Measurements from ENCODE around the gene NES.
"Not testable (repeated sequence)": the region's sequence is repeated elsewhere in the genome, so short reads cannot be mapped to it uniquely, and the experiment has no call there.

The NES gene

GRCh38 chr1:156632355-156632754 is 44.9 kb downstream of the NES start:
- no peak for TF ChIP-seq CTCF (IDR thresholded peaks at IDR 0.05; ENCODE audit: borderline replicate concordance, extremely low read depth, low read length, poor library complexity, severe bottlenecking)
- no peak overlapping the region for H2AFZ ChIP-seq (ENCODE audit: low read depth, low read length)
- DNase-seq (no peak), ATAC-seq (ENCODE audit: insufficient read depth, low read depth) (no peak)
- no peak overlapping the region for H3K27ac ChIP-seq (ENCODE audit: low read length)
- H3K79me2 ChIP-seq (ENCODE audit: insufficient read depth, low read length), result no peaks in the 10 kb centered on the region
- no peak overlapping the region for H3K9ac ChIP-seq (ENCODE audit: low read depth, low read length)
- no peak overlapping the region for H3K4me2 ChIP-seq (ENCODE audit: insufficient read depth, low read length)
- no peaks in the 10 kb centered on the region for H4K20me1 ChIP-seq (ENCODE audit: insufficient read depth, low read length)
- H3K36me3 ChIP-seq (ENCODE audit: insufficient read depth, low read length), result no peaks in the 10 kb centered on the region
- H3K27me3 ChIP-seq (ENCODE audit: insufficient read depth, low read length, poor library complexity), result peaks cover 15% of the 10 kb centered on the region
- H3K4me1 ChIP-seq (ENCODE audit: insufficient read depth, low read length), result no peaks in the 10 kb centered on the region
- H3K9me3 ChIP-seq (ENCODE audit: insufficient read depth, low read length, severe bottlenecking), result no peaks in the 10 kb centered on the region
- H3K4me3 ChIP-seq (ENCODE audit: low read depth in 1 of 2, low read length in 2 of 2), result no peak overlapping the region

DNA sequence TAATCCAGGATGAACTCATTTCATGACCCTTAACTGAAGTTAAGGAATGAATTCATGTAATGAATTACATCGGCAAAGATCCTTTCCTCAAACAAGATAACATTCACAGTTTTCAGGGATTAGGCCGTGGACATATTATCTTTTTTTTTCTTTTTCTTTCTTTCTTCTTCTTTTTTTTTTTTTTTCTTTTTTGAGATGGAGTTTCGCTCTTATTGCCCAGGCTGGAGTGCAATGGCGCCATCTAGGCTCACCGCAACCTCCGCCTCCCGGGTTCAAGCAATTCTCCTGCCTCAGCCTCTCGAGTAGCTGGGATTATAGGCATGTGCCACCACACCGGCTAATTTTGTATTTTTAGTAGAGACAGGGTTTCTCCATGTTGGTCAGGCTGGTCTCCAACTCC is 46.1 kb downstream of the NES start:
- H3K4me1 ChIP-seq (ENCODE audit: insufficient read depth, low read length); H3K4me2 ChIP-seq (ENCODE audit: insufficient read depth, low read length); H3K4me3 ChIP-seq (ENCODE audit: low read depth in 1 of 2, low read length in 2 of 2); H3K79me2 ChIP-seq (ENCODE audit: insufficient read depth, low read length); ATAC-seq (ENCODE audit: insufficient read depth, low read depth); H3K36me3 ChIP-seq (ENCODE audit: insufficient read depth, low read length); H3K9ac ChIP-seq (ENCODE audit: low read depth, low read length); H3K9me3 ChIP-seq (ENCODE audit: insufficient read depth, low read length, severe bottlenecking); H4K20me1 ChIP-seq (ENCODE audit: insufficient read depth, low read length); H3K27ac ChIP-seq (ENCODE audit: low read length); H2AFZ ChIP-seq (ENCODE audit: low read depth, low read length): not testable (repeated sequence)
- peaks cover 11% of the 10 kb centered on the region for H3K27me3 ChIP-seq (ENCODE audit: insufficient read depth, low read length, poor library complexity)
- TF ChIP-seq CTCF (IDR thresholded peaks at IDR 0.05; ENCODE audit: borderline replicate concordance, extremely low read depth, low read length, poor library complexity, severe bottlenecking), result peak; percentile 13
- DNase-seq, result peak; percentile 23

GRCh38 chr1:156629823-156630449 is 47.3 kb downstream of the NES start:
- H3K36me3 ChIP-seq (ENCODE audit: insufficient read depth, low read length), result no peaks in the 10 kb centered on the region
- H3K4me3 ChIP-seq (ENCODE audit: low read depth in 1 of 2, low read length in 2 of 2), result no peak overlapping the region
- ATAC-seq (ENCODE audit: insufficient read depth, low read depth), result no peak
- no peak overlapping the region for H3K9ac ChIP-seq (ENCODE audit: low read depth, low read length)
- no peak overlapping the region for H3K4me2 ChIP-seq (ENCODE audit: insufficient read depth, low read length)
- no peak overlapping the region for H3K27ac ChIP-seq (ENCODE audit: low read length)
- H4K20me1 ChIP-seq (ENCODE audit: insufficient read depth, low read length), result no peaks in the 10 kb centered on the region
- H3K9me3 ChIP-seq (ENCODE audit: insufficient read depth, low read length, severe bottlenecking), result no peaks in the 10 kb centered on the region
- no peaks in the 10 kb centered on the region for H3K4me1 ChIP-seq (ENCODE audit: insufficient read depth, low read length)
- TF ChIP-seq CTCF (IDR thresholded peaks at IDR 0.05; ENCODE audit: borderline replicate concordance, extremely low read depth, low read length, poor library complexity, severe bottlenecking), result no peak
- no peak overlapping the region for H2AFZ ChIP-seq (ENCODE audit: low read depth, low read length)
- no peaks in the 10 kb centered on the region for H3K79me2 ChIP-seq (ENCODE audit: insufficient read depth, low read length)
- H3K27me3 ChIP-seq (ENCODE audit: insufficient read depth, low read length, poor library complexity), result peaks cover 6% of the 10 kb centered on the region
- DNase-seq, result no peak

- Histone ChIP-seq H3K9ac (ENCODE audit: low read depth, low read length) (no peak overlapping the region), H3K4me2 (ENCODE audit: insufficient read depth, low read length) (no peak overlapping the region), H3K79me2 (ENCODE audit: insufficient read depth, low read length) (no peaks in the 10 kb centered on the region), H4K20me1 (ENCODE audit: insufficient read depth, low read length) (no peaks in the 10 kb centered on the region), H3K4me3 (ENCODE audit: low read depth in 1 of 2, low read length in 2 of 2) (no peak overlapping the region), H3K27ac (ENCODE audit: low read length) (no peak overlapping the region), H3K9me3 (ENCODE audit: insufficient read depth, low read length, severe bottlenecking) (no peaks in the 10 kb centered on the region), H3K4me1 (ENCODE audit: insufficient read depth, low read length) (no peaks in the 10 kb centered on the region), H3K27me3 (ENCODE audit: insufficient read depth, low read length, poor library complexity) (no peaks in the 10 kb centered on the region), H2AFZ (ENCODE audit: low read depth, low read length) (no peak overlapping the region), H3K36me3 (ENCODE audit: insufficient read depth, low read length) (no peaks in the 10 kb centered on the region)
- ATAC-seq (ENCODE audit: insufficient read depth, low read depth) (peak; percentile 70), DNase-seq (peak; percentile 50)
- TF ChIP-seq EZH2 (IDR thresholded peaks at IDR 0.05; ENCODE audit: borderline replicate concordance, low read depth, low read length, severe bottlenecking), result no peak
- TF ChIP-seq CTCF (IDR thresholded peaks at IDR 0.05; ENCODE audit: borderline replicate concordance, extremely low read depth, low read length, poor library complexity, severe bottlenecking), result peak; percentile 83
Observed at GRCh38 chr1:156627313-156627880, 49.8 kb downstream of the NES start.

All from DND-41 (cell line).